HG03175 (cell line): Measurements from ENCODE around the gene SULT1E1.

Source experiments
- ATAC-seq: cut with Tn5 transposase; IDR thresholded peaks from one replicate; pipeline ENCODE4 v1.9.1; 2021; ENCODE audit warnings: mild to moderate bottlenecking, moderate library complexity; ENCODE audit not compliant: unreplicated experiment

Gene SULT1E1

DNA sequence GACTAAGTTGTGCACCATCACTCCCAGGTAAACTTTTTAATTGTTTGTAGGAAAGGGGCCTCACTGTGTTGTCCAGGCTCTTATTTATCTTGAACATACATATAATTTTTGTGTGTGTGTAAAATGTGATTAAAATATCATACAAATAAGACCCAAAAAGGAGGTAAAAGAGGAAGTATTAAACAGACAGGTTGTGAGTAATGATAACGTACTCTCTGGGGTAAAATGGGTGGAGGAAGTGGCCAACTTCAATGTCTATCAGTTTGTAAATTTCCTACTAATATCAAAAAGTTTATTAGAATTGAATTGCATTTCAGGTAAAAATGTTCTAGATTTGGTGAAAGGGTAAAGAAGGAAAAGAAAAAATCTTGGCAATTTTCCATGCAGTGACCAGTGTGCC lies 48.8 kb downstream of the SULT1E1 start:
- no peak for ATAC-seq

DNA sequence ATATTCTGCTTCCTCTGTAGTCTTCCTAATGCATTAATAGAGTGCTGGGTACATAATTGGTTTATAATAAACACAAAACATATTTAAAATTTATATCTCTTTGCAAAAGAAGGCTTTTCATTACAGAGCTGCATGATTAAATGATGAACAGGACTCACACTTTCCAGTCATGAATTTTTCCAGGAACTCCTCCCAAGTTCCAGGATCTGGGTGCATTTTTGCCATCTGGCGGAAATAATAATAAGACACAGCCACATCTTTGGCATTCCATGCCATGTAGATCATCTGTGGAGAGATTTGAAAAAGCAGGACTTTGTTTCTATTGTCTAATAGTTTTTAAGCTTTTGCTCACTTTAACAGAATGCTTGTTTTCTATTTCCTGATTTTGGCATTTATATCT lies 59.3 kb downstream of the SULT1E1 start:
- no peak for ATAC-seq

DNA sequence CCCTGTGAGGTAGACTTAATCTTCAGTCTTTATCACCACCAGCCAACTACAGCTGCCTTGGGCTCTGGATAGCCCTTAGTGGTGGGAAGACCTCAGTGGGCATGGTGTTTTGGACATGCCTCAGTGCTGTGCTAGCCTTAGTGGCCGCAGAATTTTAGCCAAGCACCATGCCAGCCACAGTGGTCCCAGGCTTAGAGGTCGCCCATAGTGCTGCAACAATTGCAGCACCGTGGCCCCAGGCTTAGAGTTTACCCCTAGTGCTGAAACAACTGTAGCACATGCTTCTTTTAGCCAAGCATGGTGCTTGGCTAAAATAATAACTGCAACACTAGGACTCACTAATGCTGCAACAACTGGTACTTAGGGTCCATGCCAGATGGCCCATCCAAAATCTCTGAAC lies 60.6 kb downstream of the SULT1E1 start:
- ATAC-seq = no peak

DNA sequence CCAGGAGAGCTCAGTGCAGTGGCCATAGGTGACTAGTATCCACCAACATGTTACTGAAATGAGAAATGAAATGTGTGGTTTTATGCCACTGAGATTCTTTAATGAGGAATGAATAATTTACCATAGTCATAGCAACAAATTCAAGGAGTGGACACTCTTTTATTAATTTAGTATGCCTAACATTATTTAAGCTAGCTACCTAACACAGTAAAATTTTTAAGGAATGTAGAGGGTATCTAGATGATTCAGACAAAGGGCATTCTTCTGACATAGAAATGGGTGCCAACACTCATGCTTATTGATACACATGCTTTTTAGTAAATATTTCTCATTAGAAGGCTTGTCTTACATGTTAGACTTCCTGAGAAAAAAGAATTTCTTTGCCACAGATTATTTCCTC lies 66.2 kb downstream of the SULT1E1 start:
- ATAC-seq = no peak
